WTC11 (cell line): ENCODE results near the gene CLASP1. TPM values are rescaled to one million over a fixed set of nuclear protein-coding genes. Genes with fewer than 3 reads are reported as not detected.
A peak's percentile ranks its signal among the peaks of the same experiment; 100 is the strongest.

Experiments used
- ATAC-seq: fragments of 200-7000 bp; cut with Tn5 transposase; 2 replicates; pipeline ENCODE4 v1.10.0; 2021; ENCODE audit warnings: mild to moderate bottlenecking, moderate library complexity
- CTCF ChIA-PET: fragments of 300-600 bp; sonication (Branson Sonifier 250); formaldehyde crosslinking; loops from one replicate; lab custom pipeline; 2021; ENCODE audit warnings: antibody characterized with exemption; lab: Charles Lee
- POLR2A ChIA-PET: fragments of 350-600 bp; sonication (Branson Sonifier 250); formaldehyde crosslinking; loops from one replicate; lab custom pipeline; 2021; ENCODE audit warnings: antibody characterized with exemption; lab: Charles Lee
- DNase-seq: peaks from one replicate; pipeline ENCODE4 v3.0.0; 2021; ENCODE audit warnings: low spot score
- H3K27ac Mint-ChIP-seq: 2 replicates; pipeline ENCODE4 v1.8.0; 2021; ENCODE audit warnings: mixed read lengths
- H3K27me3 Mint-ChIP-seq: 2 replicates; pipeline ENCODE4 v1.8.0; 2021; ENCODE audit warnings: low read depth, mild to moderate bottlenecking, moderate library complexity, mixed read lengths
- H3K36me3 Mint-ChIP-seq: 2 replicates; pipeline ENCODE4 v1.8.0; 2021; ENCODE audit warnings: mixed read lengths
- H3K4me1 Mint-ChIP-seq: 2 replicates; pipeline ENCODE4 v1.8.0; 2022; ENCODE audit warnings: mixed read lengths
- H3K4me3 Mint-ChIP-seq: 2 replicates; pipeline ENCODE4 v1.8.0; 2021; ENCODE audit warnings: mild to moderate bottlenecking, moderate library complexity, mixed read lengths
- H3K9me3 Mint-ChIP-seq: 2 replicates; pipeline ENCODE4 v1.8.0; 2021; ENCODE audit warnings: mixed read lengths
- CTCF ChIP-seq: fragments of 200-600 bp; IDR thresholded peaks from 2 replicates; pipeline ENCODE4 v1.8.0; 2022; ENCODE audit warnings: antibody characterized with exemption
- E2F5 ChIP-seq: sonication (generic); formaldehyde crosslinking; IDR thresholded peaks from 2 replicates; pipeline ENCODE4 v1.8.1; 2022; ENCODE audit warnings: mild to moderate bottlenecking, moderate library complexity, missing genetic modification reagents
- EMX1 ChIP-seq: fragments of 250-450 bp; sonication (Bioruptor Pico); IDR thresholded peaks from 2 replicates; pipeline ENCODE4 v1.8.0; 2021; ENCODE audit warnings: mild to moderate bottlenecking
- GRHL2 ChIP-seq: fragments of 250-450 bp; sonication (Bioruptor Pico); IDR thresholded peaks from 2 replicates; pipeline ENCODE4 v1.8.0; 2022; ENCODE audit warnings: mild to moderate bottlenecking, moderate library complexity; ENCODE audit not compliant: insufficient replicate concordance, severe bottlenecking
- HMGXB4 ChIP-seq: sonication (generic); formaldehyde crosslinking; IDR thresholded peaks from 2 replicates; pipeline ENCODE4 v1.8.1; 2023; ENCODE audit warnings: mild to moderate bottlenecking, moderate library complexity, missing genetic modification reagents
- NFYB ChIP-seq: sonication (generic); formaldehyde crosslinking; conservative IDR thresholded peaks from 2 replicates; pipeline ENCODE4 v1.8.0; 2022; ENCODE audit warnings: low read depth, missing genetic modification reagents
- PRDM15 ChIP-seq: sonication (generic); formaldehyde crosslinking; IDR thresholded peaks from 2 replicates; pipeline ENCODE4 v1.8.0; 2022; ENCODE audit warnings: missing genetic modification reagents
- SP1 ChIP-seq: sonication (generic); formaldehyde crosslinking; conservative IDR thresholded peaks from 2 replicates; pipeline ENCODE4 v1.8.1; 2022; ENCODE audit warnings: missing genetic modification reagents
- TEAD1 ChIP-seq: sonication (generic); formaldehyde crosslinking; IDR thresholded peaks from 2 replicates; pipeline ENCODE4 v1.8.0; 2022; ENCODE audit warnings: mild to moderate bottlenecking, missing genetic modification reagents
- TEAD4 ChIP-seq: sonication (generic); formaldehyde crosslinking; IDR thresholded peaks from 2 replicates; pipeline ENCODE4 v1.8.0; 2022; ENCODE audit warnings: mild to moderate bottlenecking, missing genetic modification reagents
- ZBTB21 ChIP-seq: sonication (generic); formaldehyde crosslinking; IDR thresholded peaks from 2 replicates; pipeline ENCODE4 v1.8.1; 2023; ENCODE audit warnings: mild to moderate bottlenecking, missing genetic modification reagents, borderline replicate concordance
- ZNF138 ChIP-seq: sonication (generic); formaldehyde crosslinking; conservative IDR thresholded peaks from 2 replicates; pipeline ENCODE4 v1.8.1; 2022; ENCODE audit warnings: mild to moderate bottlenecking, moderate library complexity, missing genetic modification reagents
- ZNF423 ChIP-seq: fragments of 250-450 bp; sonication (Bioruptor Pico); IDR thresholded peaks from 2 replicates; pipeline ENCODE4 v2.1.2; 2022; ENCODE audit warnings: mild to moderate bottlenecking, moderate library complexity
- ZNF512 ChIP-seq: sonication (generic); formaldehyde crosslinking; IDR thresholded peaks from 2 replicates; pipeline ENCODE4 v1.8.1; 2022; ENCODE audit warnings: missing genetic modification reagents, borderline replicate concordance
- total RNA-seq: library from RNA; stranded (reverse); gene quantifications from 3 replicates; pipeline ENCODE4 v1.2.3, GENCODE V29; 2021

The CLASP1 gene
- total RNA-seq, 1 experiment from 2014 or later = 50.0 TPM

GRCh38 chr2:121529439-121530211 lies 119.6 kb downstream of the CLASP1 start (continued):
- TF ChIP-seq ZNF512 = 0 out of 2 replicates have a peak, but pooled peaks have one; percentile 53

- Mint-ChIP-seq H3K4me3 (no peak overlapping the region), H3K4me1 (peaks cover 37% of the 10 kb centered on the region), H3K36me3 (peaks cover 14% of the 10 kb centered on the region), H3K27ac (no peak overlapping the region), H3K9me3 (no peaks in the 10 kb centered on the region), H3K27me3 (no peaks in the 10 kb centered on the region)
- TF ChIP-seq TEAD4 (CRISPR knock-in tag) (no peak), NFYB (no peak), HMGXB4 (CRISPR knock-in tag) (no peak), ZBTB21 (no peak), E2F5 (CRISPR knock-in tag) (no peak), SP1 (no peak), CTCF (no peak), TEAD1 (CRISPR knock-in tag) (no peak), ZNF423 (CRISPR knock-in tag) (no peak), EMX1 (CRISPR knock-in tag) (no peak), ZNF138 (CRISPR knock-in tag) (no peak), GRHL2 (CRISPR knock-in tag) (no peak), PRDM15 (CRISPR knock-in tag) (no peak), ZNF512 (no peak)
- ATAC-seq (no peak), DNase-seq (no peak)
- POLR2A ChIA-PET = no interaction called here
- CTCF ChIA-PET = no interaction called here
Observed at GRCh38 chr2:121527009-121527682, 122.1 kb downstream of the CLASP1 start.
